ENCODE data around the gene TNFRSF1B.

TNFRSF1B gene

GRCh38 chr1:12189328-12189682 lies 22.5 kb downstream of the TNFRSF1B start:
- H3K36me3 ChIP-seq (replicated peaks in 1 of 2; ENCODE audit: control insufficient read depth in 2 of 2, insufficient read depth in 2 of 2, low read length in 2 of 2) = no peaks in the 10 kb centered on the region
- H3K14ac ChIP-seq (ENCODE audit: low read length) = no peak overlapping the region
- H3K4ac ChIP-seq (ENCODE audit: low read length) = no peak overlapping the region
- H3K4me3 ChIP-seq (ENCODE audit: low read length in 2 of 2) = no peak overlapping the region
- no peak overlapping the region for H4K8ac ChIP-seq (ENCODE audit: low read depth, low read length)
- H3K18ac ChIP-seq (ENCODE audit: low read length) = peak overlapping the region; percentile 35
- peaks cover 0 to 2% (median 0%) of the 10 kb centered on the region in 3 experiments for H3K27me3 ChIP-seq (ENCODE audit: control insufficient read depth in 3 of 3, insufficient read depth in 3 of 3, low read depth in 1 of 3, low read length in 3 of 3)
- H3K27ac ChIP-seq (replicated peaks; ENCODE audit: low read length) = no peak overlapping the region
- H2AFZ ChIP-seq (ENCODE audit: low read length) = no peak overlapping the region
- no peak overlapping the region for H3K4me2 ChIP-seq (ENCODE audit: insufficient read depth, low read length, poor library complexity, severe bottlenecking)
- H2BK15ac ChIP-seq (ENCODE audit: low read length) = peak overlapping the region; percentile 10
- H3K4me1 ChIP-seq (ENCODE audit: control insufficient read depth in 2 of 2, insufficient read depth in 1 of 2, low read depth in 1 of 2, low read length in 2 of 2) = peaks cover 9 to 18% of the 10 kb centered on the region in 2 donors
- H3K9ac ChIP-seq (ENCODE audit: low read depth, low read length, poor library complexity) = no peak overlapping the region
- DNase-seq (ENCODE audit: low spot score) = no peak
- no CpG with 5 or more reads among the region's 5 CpGs for WGBS, 2 donors (ENCODE audit: extremely low coverage in 2 of 2, insufficient read length in 2 of 2, insufficient replicate concordance in 1 of 2)
- H3K23ac ChIP-seq (ENCODE audit: low read depth, low read length, poor library complexity) = no peak overlapping the region
- no peak overlapping the region for H2BK5ac ChIP-seq (ENCODE audit: low read length)
- H4K91ac ChIP-seq (ENCODE audit: low read depth, low read length, poor library complexity) = no peak overlapping the region
- no peak overlapping the region for H2BK12ac ChIP-seq (ENCODE audit: low read length)
- H2BK120ac ChIP-seq (ENCODE audit: low read depth, low read length) = no peak overlapping the region
- H3K79me1 ChIP-seq (ENCODE audit: low read depth, low read length) = no peaks in the 10 kb centered on the region
- peak overlapping the region; percentile 98 for H2AK5ac ChIP-seq (ENCODE audit: low read depth, low read length)
- peaks cover 0 to 3% of the 10 kb centered on the region in 2 donors for H3K9me3 ChIP-seq (replicated peaks in 1 of 2; ENCODE audit: control insufficient read depth in 2 of 2, insufficient read depth in 1 of 2, low read depth in 1 of 2, low read length in 2 of 2)

- no peak overlapping the region for H2BK12ac ChIP-seq (ENCODE audit: low read length)
Observed at GRCh38 chr1:12191242-12192032, 24.6 kb downstream of the TNFRSF1B start.

GRCh38 chr1:12194666-12195216 lies 27.9 kb downstream of the TNFRSF1B start:
- no peaks in the 10 kb centered on the region for H3K79me1 ChIP-seq (ENCODE audit: low read depth, low read length)
- H2AFZ ChIP-seq (ENCODE audit: low read length) = no peak overlapping the region
- no peak overlapping the region for H4K91ac ChIP-seq (ENCODE audit: low read depth, low read length, poor library complexity)
- peak overlapping the region; percentile 83 for H3K18ac ChIP-seq (ENCODE audit: low read length)
- H3K4me2 ChIP-seq (ENCODE audit: insufficient read depth, low read length, poor library complexity, severe bottlenecking) = no peak overlapping the region
- peak overlapping the region; percentile 50 for H2BK120ac ChIP-seq (ENCODE audit: low read depth, low read length)
- H4K8ac ChIP-seq (ENCODE audit: low read depth, low read length) = no peak overlapping the region
- no peak overlapping the region for H3K9ac ChIP-seq (ENCODE audit: low read depth, low read length, poor library complexity)
- no peak overlapping the region for H3K4me3 ChIP-seq (ENCODE audit: low read length in 2 of 2)
- no peak overlapping the region for H3K4ac ChIP-seq (ENCODE audit: low read length)
- H2BK15ac ChIP-seq (ENCODE audit: low read length) = no peak overlapping the region
- H2BK12ac ChIP-seq (ENCODE audit: low read length) = peak overlapping the region; percentile 31
- H3K27me3 ChIP-seq (ENCODE audit: control insufficient read depth in 3 of 3, insufficient read depth in 3 of 3, low read depth in 1 of 3, low read length in 3 of 3) = peaks cover 0 to 2% (median 0%) of the 10 kb centered on the region in 3 experiments
- peaks cover 9 to 13% of the 10 kb centered on the region in 2 donors for H3K4me1 ChIP-seq (ENCODE audit: control insufficient read depth in 2 of 2, insufficient read depth in 1 of 2, low read depth in 1 of 2, low read length in 2 of 2)
- no peak for DNase-seq (ENCODE audit: low spot score)
- H3K27ac ChIP-seq (replicated peaks; ENCODE audit: low read length) = no peak overlapping the region
- H3K23ac ChIP-seq (ENCODE audit: low read depth, low read length, poor library complexity) = no peak overlapping the region
- H3K9me3 ChIP-seq (replicated peaks in 1 of 2; ENCODE audit: control insufficient read depth in 2 of 2, insufficient read depth in 1 of 2, low read depth in 1 of 2, low read length in 2 of 2) = no peaks in the 10 kb centered on the region
- peak overlapping the region; percentile 65 for H3K14ac ChIP-seq (ENCODE audit: low read length)
- WGBS, 2 donors (ENCODE audit: extremely low coverage in 2 of 2, insufficient read length in 2 of 2, insufficient replicate concordance in 1 of 2) = no CpG with 5 or more reads among the region's 14 CpGs
- H3K36me3 ChIP-seq (replicated peaks in 1 of 2; ENCODE audit: control insufficient read depth in 2 of 2, insufficient read depth in 2 of 2, low read length in 2 of 2) = no peaks in the 10 kb centered on the region
- no peak overlapping the region for H2AK5ac ChIP-seq (ENCODE audit: low read depth, low read length)
- no peak overlapping the region for H2BK5ac ChIP-seq (ENCODE audit: low read length)

More at GRCh38 chr1:12191242-12192032, 24.6 kb downstream of the TNFRSF1B start:
- no peak overlapping the region for H3K4ac ChIP-seq (ENCODE audit: low read length)
- no peak overlapping the region for H2BK120ac ChIP-seq (ENCODE audit: low read depth, low read length)
- no peak overlapping the region for H2AFZ ChIP-seq (ENCODE audit: low read length)
- H3K18ac ChIP-seq (ENCODE audit: low read length) = peak overlapping the region; percentile 88
- peak overlapping the region; percentile 84 for H4K8ac ChIP-seq (ENCODE audit: low read depth, low read length)
- WGBS, 2 donors (ENCODE audit: extremely low coverage in 2 of 2, insufficient read length in 2 of 2, insufficient replicate concordance in 1 of 2) = no CpG with 5 or more reads among the region's 58 CpGs
- no peaks in the 10 kb centered on the region for H3K36me3 ChIP-seq (replicated peaks in 1 of 2; ENCODE audit: control insufficient read depth in 2 of 2, insufficient read depth in 2 of 2, low read length in 2 of 2)
- no peak overlapping the region for H3K4me3 ChIP-seq (ENCODE audit: low read length in 2 of 2)
- H3K27me3 ChIP-seq (ENCODE audit: control insufficient read depth in 3 of 3, insufficient read depth in 3 of 3, low read depth in 1 of 3, low read length in 3 of 3) = peaks cover 0 to 2% (median 0%) of the 10 kb centered on the region in 3 experiments
- H3K27ac ChIP-seq (replicated peaks; ENCODE audit: low read length) = no peak overlapping the region
- H3K4me1 ChIP-seq (ENCODE audit: control insufficient read depth in 2 of 2, insufficient read depth in 1 of 2, low read depth in 1 of 2, low read length in 2 of 2) = peaks cover 1 to 3% of the 10 kb centered on the region in 2 donors
- no peak for DNase-seq (ENCODE audit: low spot score)
- peak overlapping the region; percentile 91 for H2BK15ac ChIP-seq (ENCODE audit: low read length)
- H3K79me1 ChIP-seq (ENCODE audit: low read depth, low read length) = no peaks in the 10 kb centered on the region
- H4K91ac ChIP-seq (ENCODE audit: low read depth, low read length, poor library complexity) = no peak overlapping the region
- peak overlapping the region; percentile 87 for H2AK5ac ChIP-seq (ENCODE audit: low read depth, low read length)
- H3K9ac ChIP-seq (ENCODE audit: low read depth, low read length, poor library complexity) = peak overlapping the region; percentile 13
- H3K9me3 ChIP-seq (replicated peaks in 1 of 2; ENCODE audit: control insufficient read depth in 2 of 2, insufficient read depth in 1 of 2, low read depth in 1 of 2, low read length in 2 of 2) = no peaks in the 10 kb centered on the region
- peak overlapping the region; percentile 25 for H3K23ac ChIP-seq (ENCODE audit: low read depth, low read length, poor library complexity)
- no peak overlapping the region for H2BK5ac ChIP-seq (ENCODE audit: low read length)
- H3K4me2 ChIP-seq (ENCODE audit: insufficient read depth, low read length, poor library complexity, severe bottlenecking) = no peak overlapping the region
- peak overlapping the region; percentile 97 for H3K14ac ChIP-seq (ENCODE audit: low read length)

- Histone ChIP-seq H4K91ac (ENCODE audit: low read depth, low read length, poor library complexity) (no peak overlapping the region), H2BK12ac (ENCODE audit: low read length) (no peak overlapping the region), H3K36me3 (replicated peaks in 1 of 2; ENCODE audit: control insufficient read depth in 2 of 2, insufficient read depth in 2 of 2, low read length in 2 of 2) (no peaks in the 10 kb centered on the region), H2BK15ac (ENCODE audit: low read length) (no peak overlapping the region), H3K18ac (ENCODE audit: low read length) (no peak overlapping the region), H2BK120ac (ENCODE audit: low read depth, low read length) (no peak overlapping the region), H3K4me3 (ENCODE audit: low read length in 2 of 2) (no peak overlapping the region), H3K9me3 (replicated peaks in 1 of 2; ENCODE audit: control insufficient read depth in 2 of 2, insufficient read depth in 1 of 2, low read depth in 1 of 2, low read length in 2 of 2) (no peaks in the 10 kb centered on the region), H4K8ac (ENCODE audit: low read depth, low read length) (no peak overlapping the region), H3K14ac (ENCODE audit: low read length) (no peak overlapping the region), H3K4me1 (ENCODE audit: control insufficient read depth in 2 of 2, insufficient read depth in 1 of 2, low read depth in 1 of 2, low read length in 2 of 2) (peaks cover 10 to 19% of the 10 kb centered on the region in 2 donors), H3K23ac (ENCODE audit: low read depth, low read length, poor library complexity) (no peak overlapping the region), H3K9ac (ENCODE audit: low read depth, low read length, poor library complexity) (no peak overlapping the region), H2BK5ac (ENCODE audit: low read length) (no peak overlapping the region), H3K79me1 (ENCODE audit: low read depth, low read length) (no peaks in the 10 kb centered on the region), H2AK5ac (ENCODE audit: low read depth, low read length) (no peak overlapping the region), H3K4me2 (ENCODE audit: insufficient read depth, low read length, poor library complexity, severe bottlenecking) (no peak overlapping the region), H3K27me3 (ENCODE audit: control insufficient read depth in 3 of 3, insufficient read depth in 3 of 3, low read depth in 1 of 3, low read length in 3 of 3) (peaks cover 0 to 2% (median 0%) of the 10 kb centered on the region in 3 experiments), H3K4ac (ENCODE audit: low read length) (no peak overlapping the region), H3K27ac (replicated peaks; ENCODE audit: low read length) (no peak overlapping the region), H2AFZ (ENCODE audit: low read length) (peak overlapping the region; percentile 51)
- no CpG with 5 or more reads among the region's 3 CpGs for WGBS, 2 donors (ENCODE audit: extremely low coverage in 2 of 2, insufficient read length in 2 of 2, insufficient replicate concordance in 1 of 2)
- no peak for DNase-seq (ENCODE audit: low spot score)
Observed at GRCh38 chr1:12195416-12195815, 28.6 kb downstream of the TNFRSF1B start.

Data from neuronal stem cell (in vitro differentiated cells).